K562 (cell line): ENCODE measurements around the gene BANP.
"Not testable (repeated sequence)": the region's sequence is repeated elsewhere in the genome, so short reads cannot be mapped to it uniquely, and the experiment has no call there.

Source experiments
- CBX2 ChIP-seq: fragments of 200-600 bp; sonication (generic); IDR thresholded peaks from one replicate; pipeline ENCODE4 v1.6.1; 2012; ENCODE audit warnings: mild to moderate bottlenecking, low read length, inconsistent platforms; ENCODE audit not compliant: insufficient read depth, poor library complexity, severe bottlenecking
- CTCF ChIP-seq, 3 experiments: IDR thresholded peaks in 2 of 3; conservative IDR thresholded peaks in 1 of 3; 2 replicates each; pipeline ENCODE4 v1.5.1; 2011 to 2012; ENCODE audit warnings: low read length in 3 of 3, mild to moderate bottlenecking in 3 of 3, control low read depth in 2 of 3, improper control_type of control experiment in 1 of 3, inconsistent platforms in 1 of 3, low read depth in 1 of 3, mixed read lengths in 1 of 3, moderate library complexity in 1 of 3; ENCODE audit not compliant: insufficient read depth in 2 of 3
- E2F5 ChIP-seq: sonication (generic); formaldehyde crosslinking; IDR thresholded peaks from 2 replicates; pipeline ENCODE4 v1.8.0; 2022; ENCODE audit warnings: mild to moderate bottlenecking, missing genetic modification reagents
- MYC ChIP-seq, 2 experiments: fragments of 250-450 bp in 1 of 2; sonication (Bioruptor Pico) in 1 of 2; IDR thresholded peaks; 2 replicates each; pipeline versions ENCODE4 v1.5.1 to v1.6.1; 2012 to 2021; ENCODE audit warnings: low read depth in 2 of 2, borderline replicate concordance in 1 of 2, improper control_type of control experiment in 1 of 2, low read length in 1 of 2, mild to moderate bottlenecking in 1 of 2, moderate library complexity in 1 of 2
- NFE2 ChIP-seq: IDR thresholded peaks from 2 replicates; pipeline ENCODE4 v1.6.1; 2014; ENCODE audit warnings: antibody characterized with exemption, low read depth
- NRF1 ChIP-seq, 2 experiments: fragments of 450-650 bp; IDR thresholded peaks in 1 of 2; conservative IDR thresholded peaks in 1 of 2; 2 replicates each; pipeline ENCODE4 v1.6.1; 2014; ENCODE audit warnings: mild to moderate bottlenecking in 2 of 2
- POLR2A ChIP-seq: fragments of 450-650 bp; conservative IDR thresholded peaks from 2 replicates; pipeline ENCODE4 v1.6.1; 2016
- POLR2G ChIP-seq: fragments of 200-400 bp; formaldehyde crosslinking; IDR thresholded peaks from 2 replicates; pipeline ENCODE4 v1.6.1; 2017; ENCODE audit warnings: low read depth, mild to moderate bottlenecking, antibody characterized with exemption, low read length, moderate library complexity
- TAF1 ChIP-seq: IDR thresholded peaks from 2 replicates; pipeline ENCODE4 v1.6.1; 2011; ENCODE audit warnings: mild to moderate bottlenecking, low read length, moderate library complexity; ENCODE audit not compliant: insufficient read depth, control insufficient read depth, severe bottlenecking; ENCODE audit errors: extremely low read depth
- ZKSCAN8 ChIP-seq: fragments of 200-800 bp; sonication (Bioruptor generic); IDR thresholded peaks from 2 replicates; pipeline ENCODE4 v1.6.1; 2016; ENCODE audit warnings: missing genetic modification characterization, missing compliant biosample characterization
- ZNF589 ChIP-seq: fragments of 200-800 bp; sonication (Bioruptor generic); IDR thresholded peaks from 2 replicates; pipeline ENCODE4 v1.6.1; 2016; ENCODE audit warnings: low read depth, missing genetic modification characterization, missing compliant biosample characterization
- ZNF609 ChIP-seq: sonication (generic); formaldehyde crosslinking; IDR thresholded peaks from 2 replicates; pipeline ENCODE4 v1.8.1; 2023; ENCODE audit warnings: missing genetic modification reagents, mild to moderate bottlenecking, borderline replicate concordance

GRCh38 chr16:88021041-88021970, 70.1 kb downstream of the BANP start:
- not testable (repeated sequence) for TF ChIP-seq NFE2; POLR2A; ZNF589 (CRISPR knock-in tag); ZNF609 (CRISPR knock-in tag); POLR2G; NRF1 (conservative IDR thresholded peaks at IDR 0.05 in 1 of 2, IDR thresholded peaks at IDR 0.05 in 1 of 2); CBX2; E2F5 (CRISPR knock-in tag); CTCF (IDR thresholded peaks at IDR 0.05 in 2 of 3, conservative IDR thresholded peaks at IDR 0.05 in 1 of 3; ENCODE audit: insufficient read depth in 2 of 3, low read depth in 1 of 3, low read length in 3 of 3); MYC (IDR thresholded peaks at IDR 0.05; ENCODE audit: low read depth, low read length); MYC (CRISPR knock-in tag; IDR thresholded peaks at IDR 0.05; ENCODE audit: borderline replicate concordance, low read depth); ZKSCAN8 (CRISPR knock-in tag); TAF1
